Skeletal muscle tissue (tissue), 4 donors: ENCODE data around the gene KLK8. TPM values are rescaled to one million over a fixed set of nuclear protein-coding genes. Genes with fewer than 3 reads are reported as not detected.
"Not testable (repeated sequence)": the region's sequence is repeated elsewhere in the genome, so short reads cannot be mapped to it uniquely, and the experiment has no call there.

Source experiments
- H3K27ac ChIP-seq: one replicate; pipeline ENCODE4 v1.7.0; 2013; ENCODE audit warnings: mild to moderate bottlenecking, low read depth, low read length, inconsistent platforms
- H3K27me3 ChIP-seq, 3 donors: one replicate each; pipeline ENCODE4 v1.7.0; 2013; ENCODE audit warnings: low read length in 3 of 3; ENCODE audit not compliant: control insufficient read depth in 3 of 3, insufficient read depth in 3 of 3
- H3K36me3 ChIP-seq, 3 donors: one replicate each; pipeline ENCODE4 v1.7.0; 2013; ENCODE audit warnings: low read length in 3 of 3; ENCODE audit not compliant: control insufficient read depth in 3 of 3, insufficient read depth in 3 of 3
- H3K4me1 ChIP-seq, 3 donors: one replicate each; pipeline ENCODE4 v1.7.0; 2013; ENCODE audit warnings: low read length in 3 of 3, mild to moderate bottlenecking in 3 of 3; ENCODE audit not compliant: control insufficient read depth in 3 of 3, insufficient read depth in 3 of 3
- H3K4me3 ChIP-seq, 3 donors: one replicate each; pipeline ENCODE4 v1.7.0; 2013; ENCODE audit warnings: low read length in 3 of 3
- H3K9ac ChIP-seq, 3 donors: one replicate each; pipeline ENCODE4 v1.7.0; 2013; ENCODE audit warnings: low read length in 3 of 3, mild to moderate bottlenecking in 3 of 3, moderate library complexity in 2 of 3, low read depth in 1 of 3
- H3K9me3 ChIP-seq, 3 donors: one replicate each; pipeline ENCODE4 v1.7.0; 2013; ENCODE audit warnings: low read length in 3 of 3; ENCODE audit not compliant: control insufficient read depth in 3 of 3
- total RNA-seq: library from RNA; depleted of rRNA; stranded (reverse); fragments of >200 nt; gene quantifications from one replicate; pipeline ENCODE4 v1.2.3, GENCODE V29; 2014
- donor health status: Osteomylitis.

The KLK8 gene
- total RNA-seq, 1 donor from 2014 or later = not detected

GRCh38 chr19:50998061-50998460 lies 3.3 kb downstream of the KLK8 start:
- no peak overlapping the region for H3K27ac ChIP-seq
- no peaks in the 10 kb centered on the region for H3K4me1 ChIP-seq
- no peak overlapping the region for H3K4me3 ChIP-seq
- H3K36me3 ChIP-seq = no peaks in the 10 kb centered on the region
- peaks cover 0 to 6% (median 3%) of the 10 kb centered on the region in 3 donors for H3K9me3 ChIP-seq
- H3K27me3 ChIP-seq = peaks cover 0 to 23% (median 17%) of the 10 kb centered on the region in 3 donors
- H3K9ac ChIP-seq = no peak overlapping the region

DNA sequence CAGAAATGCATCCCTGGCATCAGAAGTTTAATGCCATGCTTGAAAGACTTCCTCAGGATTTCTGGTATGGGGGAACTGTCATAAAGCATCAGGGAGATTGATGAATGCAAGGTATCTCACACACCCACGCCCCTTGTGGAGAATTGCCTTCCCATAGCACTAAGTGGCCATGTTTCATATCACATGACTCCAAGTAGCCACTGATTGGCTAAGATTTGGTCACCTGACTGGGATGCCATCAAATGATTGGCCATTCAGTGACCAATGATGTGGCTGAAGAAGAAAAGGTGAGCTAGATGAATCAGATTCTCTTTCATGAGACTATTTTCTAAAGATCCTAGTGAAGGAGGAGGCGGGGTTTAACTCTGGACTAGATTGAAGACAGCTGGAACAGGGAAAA lies 7.3 kb downstream of the KLK8 start:
- no peak overlapping the region for H3K4me3 ChIP-seq
- peaks cover 0 to 3% (median 2%) of the 10 kb centered on the region in 3 donors for H3K9me3 ChIP-seq
- H3K9ac ChIP-seq = no peak overlapping the region
- no peaks in the 10 kb centered on the region for H3K36me3 ChIP-seq
- H3K27me3 ChIP-seq = peaks cover 0 to 8% (median 0%) of the 10 kb centered on the region in 3 donors
- H3K27ac ChIP-seq = no peak overlapping the region
- no peaks in the 10 kb centered on the region for H3K4me1 ChIP-seq

DNA sequence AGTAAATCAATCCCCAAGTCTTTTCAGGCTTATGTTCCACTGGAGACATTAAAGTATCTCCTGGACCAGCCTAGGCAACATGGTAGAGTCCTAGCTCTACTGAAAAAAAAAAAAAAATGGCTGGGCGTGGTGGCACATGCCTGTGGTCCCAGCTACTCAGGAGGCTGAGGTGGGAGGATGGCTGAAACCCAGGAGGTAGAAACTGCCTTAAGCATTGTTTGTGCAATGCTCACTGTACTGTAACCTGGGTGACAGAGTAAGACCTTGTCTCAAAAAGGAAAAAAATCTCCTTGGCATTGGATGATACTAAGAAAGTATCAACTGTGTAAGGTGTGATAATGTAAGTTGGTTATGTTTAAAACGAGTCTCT lies 8.8 kb downstream of the KLK8 start:
- Histone ChIP-seq H3K36me3 (no peaks in the 10 kb centered on the region), H3K27me3 (peaks cover 0 to 5% (median 0%) of the 10 kb centered on the region in 3 donors), H3K4me1 (no peaks in the 10 kb centered on the region), H3K27ac (no peak overlapping the region), H3K4me3 (no peak overlapping the region), H3K9me3 (peaks cover 0 to 3% (median 2%) of the 10 kb centered on the region in 3 donors), H3K9ac (no peak overlapping the region)

DNA sequence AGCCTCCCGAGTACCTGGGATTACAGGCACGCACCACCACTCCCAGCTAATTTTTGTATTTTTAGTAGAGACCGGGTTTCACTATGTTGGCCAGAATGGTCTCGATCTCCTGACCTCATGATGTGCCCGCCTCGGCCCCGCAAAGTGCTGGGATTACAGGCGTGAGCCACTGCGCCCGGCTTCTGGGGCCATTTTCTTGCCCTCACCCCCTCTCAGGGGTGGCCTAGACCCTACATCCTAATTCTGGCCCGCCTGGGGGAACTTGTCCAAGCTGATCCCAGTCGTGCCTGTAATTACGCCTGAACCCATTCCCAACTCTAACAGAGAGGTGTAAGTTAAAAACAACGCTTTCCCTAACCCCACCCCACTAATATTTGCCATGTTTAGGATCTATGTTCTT lies 17.0 kb downstream of the KLK8 start:
- peaks cover 0 to 14% (median 5%) of the 10 kb centered on the region in 3 donors for H3K27me3 ChIP-seq
- H3K9ac ChIP-seq, H3K4me3 ChIP-seq, H3K27ac ChIP-seq, H3K4me1 ChIP-seq, H3K9me3 ChIP-seq, H3K36me3 ChIP-seq: not testable (repeated sequence)

- no peak within 1 kb of the TSS for H3K9ac ChIP-seq
- H3K27ac ChIP-seq = no peak within 1 kb of the TSS
- peaks cover 0 to 18% (median 5%) of the 10 kb centered on the region in 3 donors for H3K27me3 ChIP-seq
- no peaks in the 10 kb centered on the region for H3K4me1 ChIP-seq
- H3K9me3 ChIP-seq = no peaks in the 10 kb centered on the region
- no peak within 1 kb of the TSS for H3K4me3 ChIP-seq
- no peaks in the 10 kb centered on the region for H3K36me3 ChIP-seq
Observed at GRCh38 chr19:50983625-50984292, 17.6 kb downstream of the KLK8 start, which contains the start of gene KLK7. KLK7 (minus strand) TSS chr19:50983917; CDS start chr19:50982399, 1,518 bp downstream.

DNA sequence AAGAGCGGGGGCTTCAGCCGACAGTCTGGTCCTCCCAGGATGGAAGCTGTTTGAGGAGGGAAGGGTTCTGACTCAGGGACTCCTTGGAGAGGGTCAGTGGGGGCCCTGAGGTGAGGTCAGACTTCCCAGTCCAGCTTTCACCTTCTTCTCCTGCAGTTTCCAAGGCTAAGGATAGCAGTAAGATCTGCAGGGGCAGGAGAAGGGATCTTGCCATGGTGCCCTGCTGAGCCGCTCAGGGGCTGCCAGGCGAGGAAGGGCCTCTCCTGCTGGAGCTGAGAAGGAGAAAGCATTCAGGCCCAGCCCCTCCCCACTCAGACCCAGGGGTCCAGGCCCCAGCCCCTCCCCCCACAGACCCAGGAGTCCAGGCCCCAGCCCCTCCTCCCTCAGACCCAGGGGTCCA lies 19.2 kb downstream of the KLK8 start:
- Histone ChIP-seq H3K4me1 (no peaks in the 10 kb centered on the region), H3K36me3 (no peaks in the 10 kb centered on the region), H3K4me3 (no peak overlapping the region), H3K27ac (no peak overlapping the region), H3K27me3 (peaks cover 5 to 22% (median 6%) of the 10 kb centered on the region in 3 donors), H3K9ac (no peak overlapping the region), H3K9me3 (peaks cover 0 to 3% (median 0%) of the 10 kb centered on the region in 3 donors)

GRCh38 chr19:50981587-50982146 lies 19.7 kb downstream of the KLK8 start:
- H3K36me3 ChIP-seq = no peaks in the 10 kb centered on the region
- H3K4me1 ChIP-seq = no peaks in the 10 kb centered on the region
- H3K9ac ChIP-seq = no peak overlapping the region
- H3K4me3 ChIP-seq = no peak overlapping the region
- no peak overlapping the region for H3K27ac ChIP-seq
- H3K9me3 ChIP-seq = peaks cover 0 to 3% (median 0%) of the 10 kb centered on the region in 3 donors
- peaks cover 5 to 22% (median 6%) of the 10 kb centered on the region in 3 donors for H3K27me3 ChIP-seq

DNA sequence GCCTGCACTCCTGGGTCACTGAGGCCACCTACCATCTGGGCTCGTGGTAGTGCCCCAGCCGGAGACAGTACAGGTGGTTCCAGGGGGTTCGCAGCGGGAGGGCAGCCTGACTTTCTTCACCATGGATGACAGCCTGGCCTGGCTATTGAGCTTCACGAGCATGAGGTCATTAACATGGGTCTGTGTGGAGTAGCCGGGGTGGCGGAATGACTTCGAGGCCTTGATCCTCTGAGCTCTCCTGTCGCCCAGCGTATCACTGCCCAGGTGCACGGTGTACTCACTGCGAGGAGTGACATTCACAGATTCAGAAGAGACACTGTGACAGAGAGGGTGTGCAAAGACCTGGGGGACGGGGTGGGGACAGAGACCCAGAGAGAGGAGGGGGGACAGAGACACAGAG lies 21.2 kb downstream of the KLK8 start:
- no peak overlapping the region for H3K9ac ChIP-seq

GRCh38 chr19:50979758-50980157 lies 21.6 kb downstream of the KLK8 start:
- Histone ChIP-seq H3K27me3 (peaks cover 5 to 27% (median 6%) of the 10 kb centered on the region in 3 donors), H3K4me1 (no peaks in the 10 kb centered on the region), H3K9me3 (peaks cover 0 to 3% (median 0%) of the 10 kb centered on the region in 3 donors), H3K27ac (no peak overlapping the region), H3K36me3 (no peaks in the 10 kb centered on the region), H3K9ac (no peak overlapping the region), H3K4me3 (no peak overlapping the region)

More for the DNA sequence above, 21.2 kb downstream of the KLK8 start:
- no peak overlapping the region for H3K4me3 ChIP-seq
- H3K27me3 ChIP-seq = peaks cover 5 to 27% (median 6%) of the 10 kb centered on the region in 3 donors
- H3K4me1 ChIP-seq = no peaks in the 10 kb centered on the region
- no peak overlapping the region for H3K27ac ChIP-seq
- peaks cover 0 to 3% (median 0%) of the 10 kb centered on the region in 3 donors for H3K9me3 ChIP-seq
- H3K36me3 ChIP-seq = no peaks in the 10 kb centered on the region

DNA sequence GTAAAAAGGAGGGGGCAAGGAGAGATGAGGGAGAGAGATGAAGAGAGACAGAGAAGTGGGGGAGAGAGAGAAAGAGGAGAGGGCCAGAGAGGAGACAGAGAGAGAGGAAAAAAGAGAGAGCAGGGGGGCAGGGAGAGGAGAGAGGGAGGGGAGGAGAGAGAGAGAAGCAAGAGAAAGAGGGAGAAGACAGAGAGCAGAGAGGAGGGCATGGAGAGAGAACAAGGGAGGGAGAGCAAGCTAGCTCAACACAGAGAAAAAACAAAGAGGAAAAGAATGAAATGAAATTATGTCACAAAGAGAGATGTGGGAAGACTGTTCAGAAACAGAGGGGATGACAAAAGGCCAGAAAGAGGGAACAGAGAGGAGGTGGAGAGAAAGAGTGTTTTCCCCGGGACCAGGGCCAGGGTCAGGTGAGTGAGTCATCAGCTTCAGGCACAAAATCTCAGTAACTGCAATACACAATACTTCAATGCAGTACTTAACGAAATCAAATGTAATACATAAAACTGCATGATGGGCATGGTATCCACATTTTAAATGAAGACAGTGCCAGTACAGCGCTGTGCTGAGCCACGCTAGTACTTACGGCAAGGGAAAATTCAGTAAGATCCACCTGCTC lies 22.5 kb downstream of the KLK8 start:
- H3K27me3 ChIP-seq = peaks cover 5 to 27% (median 6%) of the 10 kb centered on the region in 3 donors

More for the DNA sequence above, 22.5 kb downstream of the KLK8 start:
- H3K4me1 ChIP-seq = no peaks in the 10 kb centered on the region
- no peak overlapping the region for H3K27ac ChIP-seq
- no peaks in the 10 kb centered on the region for H3K36me3 ChIP-seq
- peaks cover 0 to 3% (median 0%) of the 10 kb centered on the region in 3 donors for H3K9me3 ChIP-seq
- H3K9ac ChIP-seq = no peak overlapping the region
- H3K4me3 ChIP-seq = no peak overlapping the region
